CD4-positive, alpha-beta T cell treated with Interleukin-4 for 4 hours (primary cell): ENCODE results near the gene TXNL4B.

Experiments used
- DNase-seq: peaks from one replicate; pipeline ENCODE4 v3.0.0-alpha.2; 2020

TXNL4B gene

GRCh38 chr16:72093448-72094265 is at the start of gene TXNL4B, which contains the start of gene DHX38:
TXNL4B (minus strand) TSS chr16:72093620; CDS start chr16:72090749, 2,871 bp downstream.
DHX38 (plus strand) TSS chr16:72093847; CDS start chr16:72096158, 2,311 bp downstream.
- DNase-seq, result peak; percentile 98

- no peak for DNase-seq
These were observed 49.1 kb upstream of the TXNL4B start for GRCh38 chr16:72142476-72142875.

- no peak for DNase-seq
These were observed 46.5 kb upstream of the TXNL4B start for GRCh38 chr16:72139908-72140307.

- DNase-seq, result no peak
These were observed 44.7 kb upstream of the TXNL4B start for GRCh38 chr16:72138064-72138572.

GRCh38 chr16:72137380-72138063 is 44.1 kb upstream of the TXNL4B start:
- no peak for DNase-seq

GRCh38 chr16:72134507-72134906 is 41.1 kb upstream of the TXNL4B start:
- DNase-seq, result no peak

GRCh38 chr16:72132726-72133125 is 39.3 kb upstream of the TXNL4B start:
- no peak for DNase-seq

GRCh38 chr16:72131036-72131435 is 37.6 kb upstream of the TXNL4B start:
- DNase-seq, result no peak

- no peak for DNase-seq
These were observed 36.7 kb upstream of the TXNL4B start for GRCh38 chr16:72129976-72130656.

GRCh38 chr16:72128701-72129100 is 35.3 kb upstream of the TXNL4B start:
- no peak for DNase-seq

- DNase-seq, result no peak
These were observed 33.0 kb upstream of the TXNL4B start for GRCh38 chr16:72126429-72126765.

- no peak for DNase-seq
These were observed 32.4 kb upstream of the TXNL4B start for GRCh38 chr16:72125635-72126428.

GRCh38 chr16:72124761-72125634 is 31.6 kb upstream of the TXNL4B start:
- peak; percentile 52 for DNase-seq

- no peak for DNase-seq
These were observed 30.7 kb upstream of the TXNL4B start for GRCh38 chr16:72124148-72124547.

GRCh38 chr16:72123426-72123825 is 30.0 kb upstream of the TXNL4B start:
- DNase-seq, result no peak

GRCh38 chr16:72122916-72123315 is 29.5 kb upstream of the TXNL4B start:
- DNase-seq, result no peak

- no peak for DNase-seq
These were observed 28.9 kb upstream of the TXNL4B start for GRCh38 chr16:72122308-72122707.

GRCh38 chr16:72120026-72120425 is 26.6 kb upstream of the TXNL4B start:
- DNase-seq, result no peak

- DNase-seq, result no peak
These were observed 20.2 kb upstream of the TXNL4B start for GRCh38 chr16:72113616-72113945.

GRCh38 chr16:72112906-72113615 is 19.6 kb upstream of the TXNL4B start:
- no peak for DNase-seq

- no peak for DNase-seq
These were observed 19.0 kb upstream of the TXNL4B start for GRCh38 chr16:72112452-72112792.
